GM10847 (cell line): ENCODE measurements around the gene IFITM10.

Experiments used
- POLR2A ChIP-seq: IDR thresholded peaks from 2 replicates; pipeline ENCODE4 v1.6.1; 2011; ENCODE audit not compliant: insufficient read length; ENCODE audit errors: extremely low read depth

IFITM10 gene

GRCh38 chr11:1751531-1751921, 1.1 kb upstream of the IFITM10 start:
- TF ChIP-seq POLR2A: no peak

- TF ChIP-seq POLR2A: no peak
These were observed 590 bp upstream of the IFITM10 start for GRCh38 chr11:1750840-1751530.

GRCh38 chr11:1749395-1750351, 722 bp downstream of the IFITM10 start:
- no peak for TF ChIP-seq POLR2A

GRCh38 chr11:1748636-1749394, 1.6 kb downstream of the IFITM10 start:
- no peak for TF ChIP-seq POLR2A

- TF ChIP-seq POLR2A: no peak
These were observed 2.4 kb downstream of the IFITM10 start for GRCh38 chr11:1747753-1748635.

GRCh38 chr11:1746956-1747752, 3.2 kb downstream of the IFITM10 start:
- TF ChIP-seq POLR2A: no peak

GRCh38 chr11:1746511-1746931, 3.9 kb downstream of the IFITM10 start:
- no peak for TF ChIP-seq POLR2A

GRCh38 chr11:1745701-1746320, 4.6 kb downstream of the IFITM10 start:
- TF ChIP-seq POLR2A: no peak

GRCh38 chr11:1744891-1745700, 5.3 kb downstream of the IFITM10 start:
- TF ChIP-seq POLR2A: no peak

GRCh38 chr11:1744137-1744886, 6.1 kb downstream of the IFITM10 start:
- TF ChIP-seq POLR2A: no peak

GRCh38 chr11:1743585-1744136, 6.7 kb downstream of the IFITM10 start:
- TF ChIP-seq POLR2A: no peak
